Epithelial cell of proximal tubule (primary cell): ENCODE measurements around the gene TMC5. TPM values are rescaled to one million over a fixed set of nuclear protein-coding genes. Genes with fewer than 3 reads are reported as not detected.
A peak's percentile ranks its signal among the peaks of the same experiment; 100 is the strongest.
"Not testable (repeated sequence)": the region's sequence is repeated elsewhere in the genome, so short reads cannot be mapped to it uniquely, and the experiment has no call there.

ENCODE experiments used
- DNase-seq: peaks from one replicate; pipeline ENCODE4 v3.0.0-alpha.2; 2011; ENCODE audit warnings: low read depth
- H3K4me3 ChIP-seq: 2 replicates; pipeline ENCODE4 v1.5.1; 2011; ENCODE audit warnings: low read depth, mild to moderate bottlenecking, low read length
- total RNA-seq: library from RNA; depleted of rRNA; stranded (reverse); fragments of >200 nt; gene quantifications from 2 replicates; pipeline ENCODE4 v1.2.3, GENCODE V29; 2015
- TF ChIP-seq, protein P1 (sequence below): conservative IDR thresholded peaks from 2 replicates; pipeline ENCODE4 v1.5.1; 2012; ENCODE audit warnings: low read depth, mild to moderate bottlenecking, low read length

Gene TMC5
- total RNA-seq, 1 donor from 2014 or later: 0.35 TPM

DNA sequence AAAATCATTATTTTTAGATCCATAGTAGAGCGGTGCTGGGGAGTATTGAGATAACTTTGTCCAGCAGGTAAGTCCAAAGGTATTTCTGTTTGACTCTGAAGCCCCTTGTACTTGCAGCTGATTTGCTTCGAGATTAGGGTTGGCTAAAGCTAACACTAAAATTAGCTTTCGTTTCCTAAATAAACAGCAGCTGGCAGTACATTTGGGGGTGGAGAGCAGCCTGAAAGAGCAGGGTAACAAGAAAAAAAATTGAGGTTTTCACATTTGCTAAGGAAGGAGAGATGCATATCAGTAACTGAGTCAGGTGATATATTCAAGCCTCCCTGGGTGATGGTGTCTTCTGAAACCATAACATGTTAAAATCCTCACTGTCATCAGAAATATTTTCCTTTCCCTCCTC lies 37.4 kb upstream of the TMC5 start:
- DNase-seq: no peak
- TF ChIP-seq, protein P1, sequence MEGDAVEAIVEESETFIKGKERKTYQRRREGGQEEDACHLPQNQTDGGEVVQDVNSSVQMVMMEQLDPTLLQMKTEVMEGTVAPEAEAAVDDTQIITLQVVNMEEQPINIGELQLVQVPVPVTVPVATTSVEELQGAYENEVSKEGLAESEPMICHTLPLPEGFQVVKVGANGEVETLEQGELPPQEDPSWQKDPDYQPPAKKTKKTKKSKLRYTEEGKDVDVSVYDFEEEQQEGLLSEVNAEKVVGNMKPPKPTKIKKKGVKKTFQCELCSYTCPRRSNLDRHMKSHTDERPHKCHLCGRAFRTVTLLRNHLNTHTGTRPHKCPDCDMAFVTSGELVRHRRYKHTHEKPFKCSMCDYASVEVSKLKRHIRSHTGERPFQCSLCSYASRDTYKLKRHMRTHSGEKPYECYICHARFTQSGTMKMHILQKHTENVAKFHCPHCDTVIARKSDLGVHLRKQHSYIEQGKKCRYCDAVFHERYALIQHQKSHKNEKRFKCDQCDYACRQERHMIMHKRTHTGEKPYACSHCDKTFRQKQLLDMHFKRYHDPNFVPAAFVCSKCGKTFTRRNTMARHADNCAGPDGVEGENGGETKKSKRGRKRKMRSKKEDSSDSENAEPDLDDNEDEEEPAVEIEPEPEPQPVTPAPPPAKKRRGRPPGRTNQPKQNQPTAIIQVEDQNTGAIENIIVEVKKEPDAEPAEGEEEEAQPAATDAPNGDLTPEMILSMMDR: no peak
- H3K4me3 ChIP-seq: no peak overlapping the region

DNA sequence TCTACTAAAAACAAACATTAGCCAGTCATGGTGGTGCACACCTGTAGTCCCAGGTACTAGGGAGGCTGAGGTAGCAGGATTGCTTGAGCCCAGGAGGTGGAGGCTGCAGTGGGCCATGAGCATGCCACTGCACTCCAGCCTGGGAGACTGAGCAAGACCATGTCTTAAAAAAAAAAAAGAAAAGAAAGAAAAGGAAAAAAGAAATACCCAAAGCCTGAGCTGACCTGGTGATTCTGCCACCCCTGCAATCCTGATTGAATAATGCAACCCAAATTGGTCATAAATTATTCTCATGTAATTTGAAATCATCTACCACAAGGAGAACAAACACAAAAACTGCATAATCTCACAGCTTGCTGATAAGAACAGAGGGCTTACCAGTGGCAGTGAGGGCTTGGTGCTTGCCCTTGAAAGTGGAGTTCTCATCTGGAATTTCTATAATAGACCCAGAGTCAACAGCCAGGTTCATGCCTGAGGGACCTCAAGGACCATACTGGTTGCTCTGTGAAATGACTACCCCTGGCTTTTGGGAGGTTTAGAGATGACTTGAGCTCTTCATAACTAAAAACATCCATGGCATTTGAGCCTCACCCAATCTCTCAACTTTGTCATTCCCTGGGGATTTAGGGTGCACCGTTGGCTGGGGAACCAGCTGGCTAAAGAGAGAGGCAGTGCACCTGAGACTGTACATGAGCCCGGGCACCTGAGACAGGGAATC lies 35.4 kb upstream of the TMC5 start:
- no peak for DNase-seq
- TF ChIP-seq, protein P1: no peak
- no peak overlapping the region for H3K4me3 ChIP-seq

DNA sequence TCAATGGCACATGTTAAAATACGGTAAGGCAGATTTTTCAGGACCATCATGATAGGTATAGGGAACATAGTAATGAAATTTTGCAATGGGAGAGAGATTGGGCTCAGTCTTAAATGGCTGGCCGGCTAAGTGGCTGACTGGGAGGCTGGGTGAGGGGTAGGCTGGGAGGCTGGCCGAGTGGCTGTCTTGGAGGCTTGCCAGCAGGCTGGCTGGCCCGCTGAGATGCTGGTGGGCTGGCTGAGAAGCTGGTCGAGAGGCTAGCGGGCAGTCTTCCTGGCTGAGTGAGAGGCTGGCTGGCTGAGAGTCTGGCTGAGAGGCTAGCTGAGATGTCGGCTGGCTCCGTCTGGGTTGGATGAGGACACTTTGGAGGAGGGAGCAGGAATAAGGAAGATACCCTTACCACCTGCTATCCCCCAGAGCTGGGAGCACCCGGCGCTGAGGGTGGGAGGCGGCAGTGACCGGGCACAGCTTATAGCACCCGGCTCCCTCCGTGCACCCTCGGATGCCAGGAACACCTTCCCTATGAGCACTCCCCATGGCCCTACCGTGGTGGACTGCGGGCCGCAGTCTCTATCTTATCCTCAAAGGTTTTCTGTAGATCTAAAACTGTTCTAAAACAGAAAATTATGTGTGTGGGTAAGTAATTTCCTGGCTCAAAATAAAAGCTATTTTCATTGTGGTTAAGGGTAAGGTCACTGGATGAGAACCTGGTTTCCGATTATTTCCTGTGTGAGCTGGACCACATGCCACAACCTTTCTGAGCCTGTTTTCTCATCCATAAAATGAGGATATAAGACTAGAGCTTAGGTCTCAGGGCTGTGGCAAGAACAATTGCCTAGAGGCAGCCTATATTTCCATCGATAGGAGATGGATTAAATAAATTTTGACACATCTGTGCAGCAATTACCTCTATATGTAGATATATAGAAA lies 34.5 kb upstream of the TMC5 start:
- DNase-seq: no peak
- TF ChIP-seq, protein P1: no peak
- H3K4me3 ChIP-seq: no peak overlapping the region

DNA sequence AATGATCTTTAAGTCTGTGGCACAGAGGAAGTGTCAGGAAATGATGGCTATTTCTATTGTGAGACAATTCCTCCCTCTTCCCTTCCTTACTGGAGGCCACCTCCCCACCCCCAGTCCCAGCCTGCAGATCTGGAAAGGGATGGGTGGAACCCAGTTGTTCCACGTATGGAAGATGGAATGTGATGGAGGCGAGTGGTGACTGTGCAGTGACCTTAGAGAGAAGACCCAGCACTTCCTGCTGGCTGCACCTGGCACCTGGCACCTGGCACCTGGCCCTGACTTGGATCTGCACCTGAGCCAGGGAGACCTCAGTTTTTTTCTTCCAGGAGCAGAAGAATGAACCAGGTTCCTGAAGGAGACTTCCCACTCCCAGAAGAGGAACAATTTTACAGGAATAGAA lies 33.0 kb upstream of the TMC5 start:
- TF ChIP-seq, protein P1: no peak
- DNase-seq: no peak

DNA sequence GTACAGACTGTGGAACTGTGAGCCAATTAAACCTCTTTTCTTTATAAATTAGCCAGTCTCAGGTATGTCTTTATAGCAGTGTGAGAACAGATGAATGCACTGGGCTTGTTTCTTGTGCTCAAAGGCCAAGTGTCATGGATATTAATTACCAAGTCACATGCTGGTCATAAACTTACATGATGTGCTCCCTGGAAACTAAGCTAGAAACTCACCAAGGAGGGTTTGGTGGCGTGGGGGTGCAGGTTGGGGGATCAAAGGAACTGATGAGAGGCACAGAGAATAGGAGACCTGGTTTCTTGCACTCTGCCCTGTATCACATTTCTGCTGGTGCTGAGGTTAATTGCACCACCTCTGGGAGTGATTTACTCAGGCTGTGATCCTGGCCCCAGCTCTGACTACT lies 31.2 kb upstream of the TMC5 start:
- no peak for DNase-seq
- TF ChIP-seq, protein P1: no peak
- no peak overlapping the region for H3K4me3 ChIP-seq

More for the DNA sequence above, 33.0 kb upstream of the TMC5 start:
- H3K4me3 ChIP-seq: no peak overlapping the region

DNA sequence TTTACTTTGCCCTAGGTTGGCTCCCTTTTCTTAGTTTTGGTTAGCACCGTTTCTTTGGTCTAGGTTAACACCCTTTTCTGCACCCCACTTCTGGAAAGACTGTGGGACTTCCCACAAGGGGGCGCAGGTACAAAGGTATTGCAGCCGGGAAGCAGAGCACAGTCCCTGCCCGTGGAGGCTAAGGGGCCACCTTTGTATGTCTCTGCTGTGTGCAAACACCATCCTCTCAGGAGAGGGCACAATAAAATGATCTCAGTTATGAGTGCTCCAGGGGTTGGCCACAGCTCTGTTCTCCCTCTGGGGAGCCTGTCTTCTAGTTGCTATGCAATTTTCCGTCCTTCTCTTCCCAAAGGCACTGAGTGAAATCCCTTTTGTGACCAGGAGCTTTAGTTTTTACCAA lies 28.4 kb upstream of the TMC5 start:
- no peak for DNase-seq
- no peak overlapping the region for H3K4me3 ChIP-seq
- TF ChIP-seq, protein P1: peak; percentile 70

DNA sequence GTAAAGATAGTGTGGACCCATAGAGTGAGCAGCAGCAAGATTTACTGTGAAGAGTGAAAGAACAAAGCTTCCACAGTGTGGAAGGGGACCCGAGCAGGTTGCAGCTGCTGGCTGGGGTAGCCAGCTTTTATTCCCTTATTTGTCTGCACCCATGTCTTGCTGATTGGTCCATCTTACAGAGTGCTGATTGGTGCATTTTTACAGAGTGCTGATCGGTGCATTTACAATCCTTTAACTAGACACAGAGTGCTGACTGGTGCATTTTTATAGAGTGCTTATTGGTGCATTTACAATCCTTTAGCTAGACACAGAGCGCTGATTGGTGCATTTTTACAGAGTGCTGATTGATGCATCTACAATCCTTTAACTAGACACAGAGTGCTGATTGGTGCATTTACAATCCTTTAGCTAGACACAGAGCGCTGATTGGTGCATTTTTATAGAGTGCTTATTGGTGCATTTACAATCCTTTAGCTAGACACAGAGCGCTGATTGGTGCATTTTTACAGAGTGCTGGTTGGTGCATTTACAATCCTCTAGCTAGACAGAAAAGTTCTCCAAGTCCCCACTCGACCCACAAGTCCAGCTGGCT lies 26.4 kb upstream of the TMC5 start:
- DNase-seq, H3K4me3 ChIP-seq: not testable (repeated sequence)
